ENCODE results near the gene SLC7A11. TPM values are rescaled to one million over a fixed set of nuclear protein-coding genes. Genes with fewer than 3 reads are reported as not detected.

Gene SLC7A11
- total RNA-seq, 4 donors from 2014 or later, result under 0.01 to 2.5 (median 0.82) TPM; not detected in 1

- intact Hi-C loops (cut with DNase I; ENCODE audit: low total_unique reads), result no loop called here
- Histone ChIP-seq H3K27me3 (no peaks in the 10 kb centered on the region), H3K4me1 (peaks cover 0 to 6% (median 3%) of the 10 kb centered on the region in 4 donors), H3K27ac (no peak overlapping the region), H3K36me3 (no peaks in the 10 kb centered on the region), H3K9me3 (no peaks in the 10 kb centered on the region), H3K4me3 (no peak overlapping the region)
- in situ Hi-C loops (cut with MboI; ENCODE audit: low pct_ligation_motif_present in 1 of 4, low pct_unique_long_range_greater_than_20kb in 1 of 4, low sequenced_read_pairs in 3 of 4), result loop anchor here in 1 of 4 donors (10.0 kb wide), 1 partner anchor 143 kb away; no protein-coding TSS in a partner anchor
- DNase-seq, result no peak
- 85 to 94% methylated on average over 1 to 2 of the region's 2 CpGs for WGBS, 2 donors (ENCODE audit: low coverage in 1 of 2)
- TF ChIP-seq POLR2A (IDR thresholded peaks at IDR 0.05) (no peak), EP300 (IDR thresholded peaks at IDR 0.05; ENCODE audit: low read depth) (no peak), POLR2AphosphoS5 (IDR thresholded peaks at IDR 0.05) (no peak), CTCF (IDR thresholded peaks at IDR 0.05) (no peak)
Observed at GRCh38 chr4:138177278-138177968, 64.7 kb downstream of the SLC7A11 start.

- Histone ChIP-seq H3K4me1 (peaks cover 0 to 6% (median 3%) of the 10 kb centered on the region in 4 donors), H3K27ac (no peak overlapping the region), H3K4me3 (no peak overlapping the region), H3K27me3 (no peaks in the 10 kb centered on the region), H3K36me3 (no peaks in the 10 kb centered on the region), H3K9me3 (no peaks in the 10 kb centered on the region)
- WGBS, 2 donors (ENCODE audit: low coverage in 1 of 2), result 14 to 50% methylated on average over 3 to 5 of the region's 5 CpGs
- intact Hi-C loops (cut with DNase I; ENCODE audit: low total_unique reads) (no loop called here), in situ Hi-C loops (cut with MboI; ENCODE audit: low pct_ligation_motif_present in 1 of 4, low pct_unique_long_range_greater_than_20kb in 1 of 4, low sequenced_read_pairs in 3 of 4) (loop anchor here in 1 of 4 donors (10.0 kb wide), 1 partner anchor 140 kb away; no protein-coding TSS in a partner anchor)
- TF ChIP-seq CTCF (IDR thresholded peaks at IDR 0.05) (peak in 2 of 5 experiments; percentile 6 to 20), POLR2AphosphoS5 (IDR thresholded peaks at IDR 0.05) (no peak)
- DNase-seq, result peak; percentile 19
Observed at GRCh38 chr4:138174981-138175794, 67.0 kb downstream of the SLC7A11 start.

- H3K4me3 ChIP-seq, result no peak overlapping the region
- H3K36me3 ChIP-seq, result no peaks in the 10 kb centered on the region
- no peaks in the 10 kb centered on the region for H3K27me3 ChIP-seq
- no peak for DNase-seq
- intact Hi-C loops (cut with DNase I; ENCODE audit: low total_unique reads), result no loop called here
- H3K9me3 ChIP-seq, result no peaks in the 10 kb centered on the region
- WGBS, 2 donors (ENCODE audit: low coverage in 1 of 2), result 92 to 97% methylated on average over 1 of the region's 1 CpG
- TF ChIP-seq POLR2AphosphoS5 (IDR thresholded peaks at IDR 0.05) (no peak), CTCF (IDR thresholded peaks at IDR 0.05) (no peak), EP300 (IDR thresholded peaks at IDR 0.05; ENCODE audit: low read depth) (no peak), POLR2A (IDR thresholded peaks at IDR 0.05) (no peak)
- no peak overlapping the region for H3K27ac ChIP-seq
- H3K4me1 ChIP-seq, result no peaks in the 10 kb centered on the region
- in situ Hi-C loops (cut with MboI; ENCODE audit: low pct_ligation_motif_present in 1 of 4, low pct_unique_long_range_greater_than_20kb in 1 of 4, low sequenced_read_pairs in 3 of 4), result no loop called here
Observed at GRCh38 chr4:138164208-138164607, 77.9 kb downstream of the SLC7A11 start.

- no peaks in the 10 kb centered on the region for H3K36me3 ChIP-seq
- H3K9me3 ChIP-seq, result no peaks in the 10 kb centered on the region
- DNase-seq, result no peak
- no peak overlapping the region for H3K27ac ChIP-seq
- intact Hi-C loops (cut with DNase I; ENCODE audit: low total_unique reads), result no loop called here
- no peak overlapping the region for H3K4me3 ChIP-seq
- 93 to 100% methylated on average over 2 of the region's 2 CpGs for WGBS, 2 donors (ENCODE audit: low coverage in 1 of 2)
- in situ Hi-C loops (cut with MboI; ENCODE audit: low pct_ligation_motif_present in 1 of 4, low pct_unique_long_range_greater_than_20kb in 1 of 4, low sequenced_read_pairs in 3 of 4), result no loop called here
- no peaks in the 10 kb centered on the region for H3K27me3 ChIP-seq
- TF ChIP-seq CTCF (IDR thresholded peaks at IDR 0.05), result no peak
- no peak for TF ChIP-seq POLR2AphosphoS5 (IDR thresholded peaks at IDR 0.05)
- TF ChIP-seq POLR2A (IDR thresholded peaks at IDR 0.05), result no peak
- TF ChIP-seq EP300 (IDR thresholded peaks at IDR 0.05; ENCODE audit: low read depth), result no peak
- no peaks in the 10 kb centered on the region for H3K4me1 ChIP-seq
Observed at GRCh38 chr4:138163171-138163570, 79.0 kb downstream of the SLC7A11 start.
